Ishikawa (cell line): Measurements from ENCODE around the gene GRK1.

ENCODE experiments used
- CEBPB ChIP-seq: IDR thresholded peaks from 2 replicates; pipeline ENCODE4 v1.6.1; 2012
- CREB1 ChIP-seq: IDR thresholded peaks from 2 replicates; pipeline ENCODE4 v1.6.1; 2012; ENCODE audit warnings: low read depth
- EGR1 ChIP-seq: IDR thresholded peaks from 2 replicates; pipeline ENCODE4 v1.6.1; 2012
- EP300 ChIP-seq: IDR thresholded peaks from 2 replicates; pipeline ENCODE4 v1.6.1; 2012; ENCODE audit warnings: borderline replicate concordance
- FOXM1 ChIP-seq: IDR thresholded peaks from 2 replicates; pipeline ENCODE4 v1.6.1; 2012; ENCODE audit warnings: low read depth, borderline replicate concordance
- MAX ChIP-seq: IDR thresholded peaks from 2 replicates; pipeline ENCODE4 v1.6.1; 2012
- NFIC ChIP-seq: IDR thresholded peaks from 2 replicates; pipeline ENCODE4 v1.6.1; 2012
- RAD21 ChIP-seq: IDR thresholded peaks from 2 replicates; pipeline ENCODE4 v1.6.1; 2012; ENCODE audit warnings: low read depth
- REST ChIP-seq: IDR thresholded peaks from 2 replicates; pipeline ENCODE4 v1.6.1; 2012; ENCODE audit warnings: low read depth, mild to moderate bottlenecking
- TAF1 ChIP-seq: IDR thresholded peaks from 2 replicates; pipeline ENCODE4 v1.6.1; 2012; ENCODE audit warnings: low read depth, mild to moderate bottlenecking
- TCF12 ChIP-seq: IDR thresholded peaks from 2 replicates; pipeline ENCODE4 v1.6.1; 2012; ENCODE audit warnings: low read depth
- TEAD4 ChIP-seq: IDR thresholded peaks from 2 replicates; pipeline ENCODE4 v1.6.1; 2012
- USF1 ChIP-seq: IDR thresholded peaks from 2 replicates; pipeline ENCODE4 v1.6.1; 2012
- YY1 ChIP-seq: IDR thresholded peaks from 2 replicates; pipeline ENCODE4 v1.6.1; 2012; ENCODE audit warnings: low read depth
- ZBTB7A ChIP-seq: IDR thresholded peaks from 2 replicates; pipeline ENCODE4 v1.6.1; 2012; ENCODE audit warnings: low read depth

The GRK1 gene

GRCh38 chr13:113751491-113751890 is 84.5 kb downstream of the GRK1 start:
- TF ChIP-seq TAF1 (no peak), REST (no peak), EP300 (no peak), YY1 (no peak), FOXM1 (no peak), ZBTB7A (no peak), CEBPB (no peak), CREB1 (no peak), NFIC (no peak), TCF12 (no peak), TEAD4 (no peak), MAX (no peak), RAD21 (no peak), EGR1 (no peak), USF1 (no peak)

- no peak for TF ChIP-seq ZBTB7A
- TF ChIP-seq MAX, result no peak
- TF ChIP-seq EGR1, result no peak
- TF ChIP-seq NFIC, result no peak
- TF ChIP-seq FOXM1, result no peak
- no peak for TF ChIP-seq USF1
- no peak for TF ChIP-seq RAD21
- no peak for TF ChIP-seq EP300
- TF ChIP-seq TEAD4, result no peak
- no peak for TF ChIP-seq TAF1
- TF ChIP-seq YY1, result no peak
- TF ChIP-seq REST, result no peak
- TF ChIP-seq CEBPB, result no peak
- no peak for TF ChIP-seq CREB1
- TF ChIP-seq TCF12, result no peak
Observed at GRCh38 chr13:113753171-113753570, 86.2 kb downstream of the GRK1 start.

- no peak for TF ChIP-seq CEBPB
- TF ChIP-seq TCF12, result no peak
- no peak for TF ChIP-seq EP300
- no peak for TF ChIP-seq FOXM1
Observed at GRCh38 chr13:113754242-113754641, 87.2 kb downstream of the GRK1 start.

GRCh38 chr13:113754691-113755090 is 87.7 kb downstream of the GRK1 start:
- TF ChIP-seq FOXM1, result no peak
- no peak for TF ChIP-seq EGR1
- TF ChIP-seq REST, result no peak
- no peak for TF ChIP-seq TAF1
- no peak for TF ChIP-seq USF1
- TF ChIP-seq ZBTB7A, result no peak
- no peak for TF ChIP-seq YY1
- TF ChIP-seq RAD21, result no peak
- TF ChIP-seq TCF12, result no peak
- TF ChIP-seq CEBPB, result no peak
- no peak for TF ChIP-seq TEAD4
- TF ChIP-seq MAX, result no peak
- no peak for TF ChIP-seq NFIC
- no peak for TF ChIP-seq CREB1
- TF ChIP-seq EP300, result no peak
